CD4-positive, alpha-beta T cell treated with Interleukin-4 for 1 hour (primary cell): ENCODE data around the gene GPATCH3.
"Not testable (repeated sequence)": the region's sequence is repeated elsewhere in the genome, so short reads cannot be mapped to it uniquely, and the experiment has no call there.

Source experiments
- DNase-seq, 2 donors: peaks; one replicate each; pipeline ENCODE4 v3.0.0-alpha.2; 2020 to 2022

GPATCH3 gene

GRCh38 chr1:26913389-26913753, 13.1 kb upstream of the GPATCH3 start:
- DNase-seq: no peak

GRCh38 chr1:26912147-26912490, 11.9 kb upstream of the GPATCH3 start:
- no peak for DNase-seq

- no peak for DNase-seq
These were observed 11.3 kb upstream of the GPATCH3 start for GRCh38 chr1:26911399-26912146.

GRCh38 chr1:26910343-26911160, 10.3 kb upstream of the GPATCH3 start:
- no peak for DNase-seq

GRCh38 chr1:26909951-26910342, 9.7 kb upstream of the GPATCH3 start:
- DNase-seq: no peak

- no peak for DNase-seq
These were observed 7.0 kb upstream of the GPATCH3 start for GRCh38 chr1:26907071-26907917.

- no peak for DNase-seq
These were observed 696 bp upstream of the GPATCH3 start for GRCh38 chr1:26900815-26901511.

GRCh38 chr1:26897351-26897750, 2.9 kb downstream of the GPATCH3 start:
- no peak for DNase-seq

GRCh38 chr1:26894263-26894662, 6.0 kb downstream of the GPATCH3 start:
- DNase-seq: no peak

GRCh38 chr1:26890467-26890796, 9.8 kb downstream of the GPATCH3 start:
- no peak for DNase-seq

- peak; percentile 81 for DNase-seq
These were observed 10.5 kb downstream of the GPATCH3 start, which contains the start of gene GPN2 for GRCh38 chr1:26889551-26890466. Gene GPN2 (minus strand): TSS chr1:26890283. CDS start chr1:26890096, 187 bp downstream.

GRCh38 chr1:26888231-26888630, 12.0 kb downstream of the GPATCH3 start:
- DNase-seq: no peak

- DNase-seq: peak in 1 of 2 donors; percentile 36
These were observed 13.1 kb downstream of the GPATCH3 start for GRCh38 chr1:26887125-26887524.

- DNase-seq: no peak
These were observed 17.4 kb downstream of the GPATCH3 start for GRCh38 chr1:26882696-26883463.

GRCh38 chr1:26881611-26882010, 18.7 kb downstream of the GPATCH3 start:
- not testable (repeated sequence) for DNase-seq

- no peak for DNase-seq
These were observed 20.5 kb downstream of the GPATCH3 start for GRCh38 chr1:26879793-26880192.

GRCh38 chr1:26877326-26877725, 22.9 kb downstream of the GPATCH3 start:
- no peak for DNase-seq

GRCh38 chr1:26874896-26875295, 25.4 kb downstream of the GPATCH3 start:
- DNase-seq: no peak

- DNase-seq: not testable (repeated sequence)
These were observed 27.2 kb downstream of the GPATCH3 start for GRCh38 chr1:26873097-26873496.

GRCh38 chr1:26864610-26865480, 35.4 kb downstream of the GPATCH3 start:
- DNase-seq: peak; percentile 94 to 96
